Activated CD8-positive, alpha-beta T cell treated with anti-CD3 and anti-CD28 coated beads for 36 hours (primary cell): Measurements from ENCODE around the gene PDCD6IP. TPM values are rescaled to one million over a fixed set of nuclear protein-coding genes. Genes with fewer than 3 reads are reported as not detected.
"Not testable (repeated sequence)": the region's sequence is repeated elsewhere in the genome, so short reads cannot be mapped to it uniquely, and the experiment has no call there.

ENCODE experiments used
- ATAC-seq: fragments of 200-7000 bp; cut with Tn5 transposase; one replicate; pipeline ENCODE4 v1.10.0; 2021; ENCODE audit warnings: mild to moderate bottlenecking, moderate library complexity
- CTCF ChIA-PET: fragments of 350-600 bp; sonication (Branson Sonifier 250); formaldehyde crosslinking; loops from one replicate; lab custom pipeline; 2021; ENCODE audit warnings: antibody characterized with exemption; lab: Charles Lee
- POLR2A ChIA-PET: fragments of 350-600 bp; sonication (Branson Sonifier 250); formaldehyde crosslinking; loops from one replicate; lab custom pipeline; 2021; ENCODE audit warnings: antibody characterized with exemption; lab: Charles Lee
- DNase-seq: peaks from one replicate; pipeline ENCODE4 v3.0.0-alpha.2; 2020
- H3K27ac Mint-ChIP-seq: one replicate; pipeline ENCODE4 v1.8.0; 2021; ENCODE audit warnings: mild to moderate bottlenecking, mixed read lengths
- H3K27me3 Mint-ChIP-seq: one replicate; pipeline ENCODE4 v1.8.0; 2021; ENCODE audit warnings: mixed read lengths
- H3K36me3 Mint-ChIP-seq: one replicate; pipeline ENCODE4 v1.8.0; 2021; ENCODE audit warnings: low read depth, mixed read lengths
- H3K4me1 Mint-ChIP-seq: one replicate; pipeline ENCODE4 v1.8.0; 2021; ENCODE audit warnings: low read depth, mixed read lengths
- H3K4me3 Mint-ChIP-seq: one replicate; pipeline ENCODE4 v1.8.0; 2021; ENCODE audit warnings: mild to moderate bottlenecking, moderate library complexity, mixed read lengths
- H3K9me3 Mint-ChIP-seq: one replicate; pipeline ENCODE4 v1.8.0; 2021; ENCODE audit warnings: mixed read lengths
- CTCF ChIP-seq: fragments of 200-600 bp; IDR thresholded peaks from one replicate; pipeline ENCODE4 v1.8.0; 2022; ENCODE audit warnings: antibody characterized with exemption, mild to moderate bottlenecking
- intact Hi-C: fragments of 100-400 bp; cut with micrococcal nuclease; formaldehyde crosslinking; loops from one replicate; pipeline ENCODE4 v1.10.0; 2022
- total RNA-seq, 2 experiments: library from RNA; stranded (reverse); gene quantifications; one replicate each; pipeline ENCODE4 v1.2.3, GENCODE V29; 2021

PDCD6IP gene
- total RNA-seq, 2 experiments from 2014 or later = 139 to 146 TPM

- TF ChIP-seq CTCF = no peak
- Mint-ChIP-seq H3K4me3 (no peak overlapping the region), H3K27ac (no peak overlapping the region), H3K36me3 (peaks cover 18% of the 10 kb centered on the region), H3K27me3 (no peaks in the 10 kb centered on the region), H3K4me1 (no peaks in the 10 kb centered on the region), H3K9me3 (no peaks in the 10 kb centered on the region)
- POLR2A ChIA-PET = no interaction called here
- no peak for DNase-seq
- CTCF ChIA-PET = no interaction called here
- intact Hi-C loops = no loop called here
- no peak for ATAC-seq
Measured at GRCh38 chr3:33840179-33840578, 41.7 kb downstream of the PDCD6IP start.

DNA sequence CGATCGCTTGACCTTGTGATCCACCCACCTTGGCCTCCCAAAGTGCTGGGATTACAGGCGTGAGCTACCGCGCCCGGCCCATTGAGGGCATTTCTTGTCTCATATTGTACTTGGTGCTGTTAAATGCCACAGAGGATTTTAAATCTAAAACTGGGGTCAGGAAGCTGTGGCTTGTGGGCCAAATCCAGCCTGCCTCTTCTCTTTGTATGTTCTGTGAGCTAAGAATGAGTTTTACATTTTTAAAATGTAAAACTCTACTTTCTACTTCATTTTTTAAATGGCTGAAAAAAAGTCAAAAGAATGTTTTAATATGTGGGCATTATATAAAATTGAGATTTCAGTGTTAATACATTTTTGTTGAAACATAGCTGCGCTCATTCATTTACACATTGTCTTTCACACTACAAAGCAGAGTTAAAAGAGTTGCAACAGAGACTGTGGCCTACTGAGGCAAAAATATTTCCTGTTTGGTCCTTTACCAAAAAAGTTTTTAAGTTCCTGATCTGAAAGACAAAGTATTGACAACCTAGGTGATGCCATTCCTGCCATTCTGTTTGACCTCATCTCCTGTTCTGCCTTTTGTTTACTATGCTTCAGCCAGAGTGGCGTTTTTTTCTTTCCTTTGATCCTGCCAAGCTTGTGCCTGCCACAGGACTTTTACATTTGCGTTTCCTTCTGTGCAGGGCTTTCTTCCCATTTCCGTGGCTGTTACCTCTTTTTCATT lies 50.4 kb downstream of the PDCD6IP start:
- ATAC-seq (peak; percentile 65), DNase-seq (peak; percentile 50)
- ChIA-PET POLR2A (no interaction called here), CTCF (no interaction called here)
- no peaks in the 10 kb centered on the region for H3K9me3 Mint-ChIP-seq
- no peak for TF ChIP-seq CTCF
- intact Hi-C loops = no loop called here
- peaks cover 55% of the 10 kb centered on the region for H3K4me1 Mint-ChIP-seq
- peak overlapping the region; percentile 75 for H3K27ac Mint-ChIP-seq
- peaks cover 31% of the 10 kb centered on the region for H3K36me3 Mint-ChIP-seq
- no peak overlapping the region for H3K4me3 Mint-ChIP-seq
- no peaks in the 10 kb centered on the region for H3K27me3 Mint-ChIP-seq

GRCh38 chr3:33850599-33850998 lies 52.2 kb downstream of the PDCD6IP start:
- peak; percentile 49 for ATAC-seq
- H3K27me3 Mint-ChIP-seq, intact Hi-C loops, POLR2A ChIA-PET, DNase-seq, H3K4me3 Mint-ChIP-seq, H3K9me3 Mint-ChIP-seq, CTCF ChIA-PET: not testable (repeated sequence)
- H3K36me3 Mint-ChIP-seq = peaks cover 44% of the 10 kb centered on the region
- H3K4me1 Mint-ChIP-seq = peaks cover 69% of the 10 kb centered on the region
- H3K27ac Mint-ChIP-seq = peak overlapping the region; percentile 43

DNA sequence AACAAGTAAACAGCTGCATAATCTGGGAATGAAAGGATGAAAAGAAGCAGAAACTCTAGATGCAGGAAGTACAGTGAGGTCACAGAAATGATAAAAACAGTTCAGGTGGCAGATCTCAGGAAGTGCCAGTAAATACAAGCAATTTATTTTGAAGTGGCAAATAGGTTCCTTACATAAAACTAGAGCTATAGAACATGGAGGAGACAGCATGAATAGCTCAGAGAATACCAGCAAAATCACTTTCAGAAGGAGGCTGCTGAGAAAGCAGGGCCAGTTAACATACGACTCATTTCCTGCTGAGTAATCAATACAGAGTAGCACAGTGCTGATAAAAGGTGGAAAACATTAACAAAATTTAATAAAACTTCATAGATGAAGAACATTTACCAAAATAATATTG lies 57.0 kb downstream of the PDCD6IP start:
- CTCF ChIA-PET = not testable (repeated sequence)

GRCh38 chr3:33855884-33856546 lies 57.6 kb downstream of the PDCD6IP start:
- ATAC-seq (peak; percentile 17), DNase-seq (peak; percentile 4)
- intact Hi-C loops = no loop called here
- CTCF ChIA-PET = no interaction called here
- no peak overlapping the region for H3K4me3 Mint-ChIP-seq
- no peaks in the 10 kb centered on the region for H3K9me3 Mint-ChIP-seq
- H3K27me3 Mint-ChIP-seq = no peaks in the 10 kb centered on the region
- H3K4me1 Mint-ChIP-seq = peaks cover 27% of the 10 kb centered on the region
- no peak for TF ChIP-seq CTCF
- H3K36me3 Mint-ChIP-seq = peaks cover 43% of the 10 kb centered on the region
- peak overlapping the region; percentile 81 for H3K27ac Mint-ChIP-seq
- POLR2A ChIA-PET = no interaction called here

More for the DNA sequence above, 57.0 kb downstream of the PDCD6IP start:
- intact Hi-C loops, H3K4me3 Mint-ChIP-seq, H3K9me3 Mint-ChIP-seq, H3K27me3 Mint-ChIP-seq, POLR2A ChIA-PET: not testable (repeated sequence)
- peaks cover 46% of the 10 kb centered on the region for H3K36me3 Mint-ChIP-seq
- peak; percentile 95 for ATAC-seq
- peaks cover 33% of the 10 kb centered on the region for H3K4me1 Mint-ChIP-seq
- peak; percentile 17 for DNase-seq
- peak overlapping the region; percentile 81 for H3K27ac Mint-ChIP-seq

GRCh38 chr3:33857701-33858100 lies 59.3 kb downstream of the PDCD6IP start:
- ATAC-seq, H3K4me3 Mint-ChIP-seq, H3K9me3 Mint-ChIP-seq, H3K27ac Mint-ChIP-seq, DNase-seq, intact Hi-C loops, POLR2A ChIA-PET, CTCF ChIA-PET, H3K27me3 Mint-ChIP-seq: not testable (repeated sequence)
- Mint-ChIP-seq H3K36me3 (peaks cover 41% of the 10 kb centered on the region), H3K4me1 (peaks cover 23% of the 10 kb centered on the region)
